GM18505 (cell line): ENCODE measurements around the gene SCYL1.

Source experiments
- ATAC-seq: cut with Tn5 transposase; IDR thresholded peaks from one replicate; pipeline ENCODE4 v1.9.1; 2021; ENCODE audit not compliant: unreplicated experiment
- POLR2A ChIP-seq: IDR thresholded peaks from 4 replicates; pipeline ENCODE4 v1.6.1; 2011; ENCODE audit warnings: borderline replicate concordance; ENCODE audit not compliant: insufficient read depth, insufficient read length; ENCODE audit errors: extremely low read depth

The SCYL1 gene

DNA sequence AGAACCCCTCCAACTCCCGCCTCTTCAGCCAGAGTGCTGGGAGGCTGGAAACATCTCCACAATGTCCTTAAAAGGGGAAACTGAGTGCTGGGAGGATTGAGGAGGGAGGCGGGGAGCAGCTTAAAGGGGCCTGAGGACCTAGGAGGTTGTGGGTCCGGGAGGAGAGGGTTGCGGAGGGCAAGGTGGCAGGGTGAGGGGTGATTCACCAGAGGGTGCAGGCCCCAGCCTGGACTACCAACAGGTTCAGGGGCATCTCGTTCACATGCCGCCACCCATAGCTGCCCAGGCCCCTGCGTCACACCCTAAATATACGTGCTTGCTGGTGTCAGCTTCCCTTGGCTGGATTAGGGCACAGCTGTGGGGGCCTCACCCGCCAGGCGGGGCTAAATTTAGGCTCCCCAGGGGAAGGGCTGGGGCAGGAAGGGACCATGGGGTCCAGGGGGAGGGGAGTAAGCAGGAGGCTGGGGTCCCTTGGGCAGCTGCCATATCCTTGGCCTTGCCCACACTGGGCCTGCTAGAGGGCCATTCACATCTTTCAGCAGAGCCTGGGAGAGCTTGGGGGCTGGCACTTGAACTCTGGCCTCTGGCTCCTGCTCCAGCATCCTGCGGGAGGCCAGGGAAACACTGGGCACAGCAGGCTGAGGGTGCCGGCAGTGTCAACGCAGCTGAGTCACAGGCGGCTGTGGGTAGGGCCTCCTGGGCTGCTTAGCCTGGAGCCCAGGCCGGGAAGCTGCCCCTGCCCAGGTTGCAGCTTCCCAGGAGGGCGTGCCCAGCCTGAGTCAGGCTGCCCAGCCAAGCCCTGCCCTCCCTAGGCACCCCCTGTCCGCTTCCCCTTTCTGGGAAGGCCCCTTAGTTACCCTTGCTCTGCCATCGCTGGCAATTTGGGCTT is 52.2 kb downstream of the SCYL1 start:
- TF ChIP-seq POLR2A: peak; percentile 50
- ATAC-seq: no peak

DNA sequence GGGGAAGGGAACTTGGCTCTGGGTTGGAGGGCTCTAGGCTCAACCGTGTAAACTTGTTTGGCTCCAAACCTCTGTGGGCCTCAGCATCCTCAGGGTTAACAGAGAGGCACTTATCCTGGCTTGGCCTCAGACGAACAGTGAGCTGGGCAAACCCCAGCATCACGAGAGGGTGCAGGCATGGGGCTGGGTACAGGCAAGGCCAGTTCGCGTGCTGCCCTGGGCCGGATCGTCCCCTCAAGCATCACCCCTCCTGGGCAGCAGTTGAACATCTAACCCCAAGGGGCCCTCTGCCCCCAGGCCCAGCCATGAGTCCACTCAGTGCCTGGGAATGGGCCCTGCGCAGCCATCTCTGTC is 52.9 kb downstream of the SCYL1 start:
- no peak for ATAC-seq
- TF ChIP-seq POLR2A: no peak

DNA sequence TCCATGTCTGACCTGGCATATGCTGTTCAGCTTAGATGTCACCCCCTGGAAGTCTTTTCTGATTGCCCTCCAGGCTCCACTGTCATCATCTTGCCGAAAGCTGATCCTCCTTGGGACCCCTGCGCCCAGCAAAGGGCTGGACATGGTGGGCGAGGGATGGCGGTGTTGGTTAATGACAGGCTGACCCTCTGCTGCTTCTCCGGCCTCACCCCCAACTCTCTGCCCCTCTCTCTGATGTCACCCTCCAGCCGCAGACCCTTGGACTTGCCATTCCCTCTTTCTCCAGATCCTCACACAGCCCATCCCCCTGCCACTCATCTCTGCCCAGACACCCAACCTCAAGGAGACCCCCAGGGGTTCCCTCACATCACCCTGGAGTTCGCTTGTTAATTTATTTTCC is 53.3 kb downstream of the SCYL1 start:
- no peak for ATAC-seq
- TF ChIP-seq POLR2A: no peak

DNA sequence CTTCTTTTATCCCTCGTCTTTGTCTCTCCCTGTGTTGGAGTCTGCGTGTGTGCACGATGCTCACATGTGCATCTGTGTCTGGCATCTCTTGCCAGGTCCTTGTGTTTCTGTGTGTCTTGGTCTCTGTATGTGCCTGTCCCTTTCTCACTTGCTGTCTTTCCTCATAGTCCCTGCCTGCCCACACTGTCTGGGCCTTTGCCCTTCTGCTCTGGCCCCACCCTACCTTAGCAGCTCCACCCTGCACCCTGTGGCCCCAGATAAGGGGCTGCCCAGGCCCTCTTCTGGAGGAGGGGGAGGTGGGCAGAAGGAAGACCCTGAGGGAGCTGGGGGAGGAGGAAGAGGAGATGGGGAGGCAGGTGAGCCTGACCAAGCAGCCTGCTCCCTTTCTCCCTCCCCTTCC is 53.8 kb downstream of the SCYL1 start:
- ATAC-seq: no peak
- TF ChIP-seq POLR2A: no peak

DNA sequence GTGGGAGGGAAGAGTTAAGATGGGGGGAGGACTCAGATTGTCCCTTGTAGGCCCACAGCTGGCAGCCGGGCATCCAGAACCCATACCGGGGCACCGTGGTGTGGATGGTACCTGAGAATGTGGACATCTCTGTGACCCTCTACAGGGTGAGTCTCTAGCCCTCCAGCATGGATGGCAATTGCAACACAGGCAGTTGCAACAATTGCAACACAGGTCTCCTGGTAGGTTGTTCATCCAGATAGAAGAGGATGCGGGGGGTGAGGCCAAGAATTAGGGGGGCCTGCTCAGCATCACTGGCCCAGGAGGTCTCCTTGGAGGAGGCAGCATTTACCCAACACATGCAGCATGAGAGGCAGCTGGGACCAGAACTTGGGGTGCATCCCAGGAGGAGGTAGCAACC is 54.4 kb downstream of the SCYL1 start:
- TF ChIP-seq POLR2A: peak; percentile 1
- no peak for ATAC-seq

DNA sequence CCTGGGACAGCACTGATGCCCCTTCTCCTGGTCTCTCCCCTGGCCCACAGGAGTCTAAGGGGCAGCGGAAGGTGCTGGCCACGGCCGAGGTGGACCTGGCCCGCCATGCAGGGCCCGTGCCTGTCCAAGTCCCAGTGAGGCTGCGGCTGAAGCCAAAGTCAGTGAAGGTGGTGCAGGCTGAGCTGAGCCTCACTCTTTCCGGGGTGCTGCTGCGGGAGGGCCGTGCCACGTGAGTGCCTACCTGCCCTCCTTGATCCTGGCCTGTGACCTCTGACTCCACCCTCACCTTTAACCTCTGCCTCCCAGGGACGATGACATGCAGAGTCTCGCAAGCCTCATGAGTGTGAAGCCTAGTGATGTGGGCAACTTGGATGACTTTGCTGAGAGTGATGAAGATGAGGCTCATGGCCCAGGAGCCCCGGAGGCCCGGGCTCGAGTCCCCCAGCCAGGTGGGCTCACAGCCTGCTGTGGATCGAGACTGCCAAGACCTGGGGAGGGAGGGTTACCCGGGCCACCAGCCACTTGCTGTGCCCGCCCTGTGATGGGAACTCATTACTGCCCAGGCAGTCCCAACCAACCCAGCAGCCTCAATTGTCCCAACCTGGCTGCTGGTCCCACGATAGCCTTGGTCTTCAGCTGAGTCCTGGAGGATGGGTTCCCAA is 55.3 kb downstream of the SCYL1 start:
- no peak for ATAC-seq
- no peak for TF ChIP-seq POLR2A

DNA sequence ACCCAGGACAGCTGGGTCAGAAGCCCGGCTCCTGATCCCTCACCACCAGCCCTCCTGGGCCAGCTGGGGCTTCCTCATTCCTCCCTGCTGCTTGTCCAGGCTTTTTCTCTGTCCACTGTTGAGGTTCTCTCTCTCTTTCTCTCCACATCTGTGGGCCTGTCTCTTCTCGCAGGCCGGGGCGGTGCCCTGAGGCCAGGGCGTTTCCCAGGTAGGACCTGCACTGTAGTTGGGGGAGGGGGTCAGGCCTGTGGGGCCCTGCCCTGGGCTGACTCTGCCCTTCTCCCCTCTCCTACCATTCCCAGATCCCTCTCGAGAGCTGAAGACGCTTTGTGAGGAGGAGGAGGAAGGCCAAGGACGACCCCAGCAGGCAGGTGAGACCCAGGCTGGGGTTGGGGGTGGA is 55.9 kb downstream of the SCYL1 start:
- ATAC-seq: no peak
- TF ChIP-seq POLR2A: no peak

DNA sequence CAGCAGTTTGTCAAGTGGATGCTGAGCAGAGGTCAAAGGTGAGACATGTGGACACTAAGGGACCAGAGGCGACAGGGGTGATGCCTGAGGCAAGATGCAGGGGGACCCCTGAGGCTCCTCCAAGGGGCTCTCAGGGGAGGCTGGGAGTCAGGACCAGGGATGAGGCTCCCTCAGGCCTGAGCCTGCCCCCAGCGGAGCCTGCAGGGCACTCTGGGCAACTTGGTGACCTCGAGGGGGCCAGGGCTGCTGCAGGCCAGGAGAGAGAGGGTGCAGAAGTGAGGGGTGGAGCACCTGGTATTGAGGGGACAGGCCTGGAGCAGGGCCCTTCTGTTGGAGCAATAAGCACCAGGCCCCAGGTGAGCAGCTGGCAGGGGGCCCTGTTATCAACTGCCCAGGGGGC is 57.0 kb downstream of the SCYL1 start:
- no peak for ATAC-seq
- TF ChIP-seq POLR2A: peak; percentile 2

DNA sequence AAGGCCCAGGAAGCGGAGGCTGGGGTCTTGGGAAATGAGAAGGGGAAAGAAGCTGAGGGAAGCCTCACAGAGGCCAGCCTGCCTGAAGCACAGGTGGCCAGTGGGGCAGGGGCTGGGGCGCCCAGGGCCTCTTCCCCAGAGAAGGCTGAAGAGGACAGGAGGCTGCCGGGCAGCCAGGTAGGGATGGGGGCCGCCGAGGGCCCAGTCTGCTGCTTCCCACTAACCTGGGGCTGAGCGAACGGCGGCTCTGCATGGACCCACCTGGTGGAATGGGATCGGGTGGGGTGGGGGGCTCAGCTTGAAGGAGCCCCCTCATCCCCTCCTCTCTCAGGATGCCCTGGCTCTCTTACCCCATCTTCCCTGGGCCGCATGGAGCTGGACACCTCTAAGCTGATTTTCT is 58.7 kb downstream of the SCYL1 start:
- no peak for TF ChIP-seq POLR2A
- ATAC-seq: no peak

DNA sequence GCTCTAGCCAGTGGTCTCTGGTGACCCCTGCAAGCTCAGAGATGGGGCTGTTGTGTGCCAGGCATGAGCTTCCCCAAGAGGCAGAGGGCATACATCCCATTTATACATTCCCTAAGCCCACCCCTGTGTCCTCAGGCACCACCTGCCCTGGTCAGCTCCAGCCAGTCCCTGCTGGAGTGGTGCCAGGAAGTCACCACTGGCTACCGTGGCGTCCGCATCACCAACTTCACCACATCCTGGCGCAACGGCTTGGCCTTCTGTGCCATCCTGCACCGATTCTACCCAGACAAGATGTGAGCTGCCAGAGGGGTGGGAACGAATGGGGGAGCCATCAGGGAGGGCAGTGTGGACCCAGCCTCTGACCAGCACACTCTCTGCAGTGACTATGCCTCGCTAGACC is 59.2 kb downstream of the SCYL1 start:
- no peak for ATAC-seq
- no peak for TF ChIP-seq POLR2A

DNA sequence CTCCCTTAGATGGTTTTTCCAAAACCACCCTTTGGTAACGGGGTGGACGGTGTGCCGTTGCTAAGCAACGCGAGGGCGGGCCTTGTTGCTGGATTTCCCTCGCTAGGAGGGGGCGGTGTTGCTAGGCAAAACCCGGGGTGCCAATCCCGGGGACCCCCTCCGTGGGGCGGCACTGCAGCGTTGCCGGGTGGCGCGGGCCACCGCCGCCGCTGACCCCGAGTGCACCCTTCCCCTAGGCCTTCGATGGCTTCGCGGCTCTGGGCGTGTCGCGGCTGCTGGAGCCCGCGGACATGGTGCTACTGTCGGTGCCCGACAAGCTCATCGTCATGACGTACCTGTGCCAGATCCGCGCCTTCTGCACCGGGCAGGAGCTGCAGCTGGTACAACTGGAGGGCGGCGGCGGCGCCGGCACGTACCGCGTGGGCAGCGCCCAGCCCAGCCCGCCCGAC is 59.9 kb downstream of the SCYL1 start:
- ATAC-seq: no peak
- TF ChIP-seq POLR2A: no peak

DNA sequence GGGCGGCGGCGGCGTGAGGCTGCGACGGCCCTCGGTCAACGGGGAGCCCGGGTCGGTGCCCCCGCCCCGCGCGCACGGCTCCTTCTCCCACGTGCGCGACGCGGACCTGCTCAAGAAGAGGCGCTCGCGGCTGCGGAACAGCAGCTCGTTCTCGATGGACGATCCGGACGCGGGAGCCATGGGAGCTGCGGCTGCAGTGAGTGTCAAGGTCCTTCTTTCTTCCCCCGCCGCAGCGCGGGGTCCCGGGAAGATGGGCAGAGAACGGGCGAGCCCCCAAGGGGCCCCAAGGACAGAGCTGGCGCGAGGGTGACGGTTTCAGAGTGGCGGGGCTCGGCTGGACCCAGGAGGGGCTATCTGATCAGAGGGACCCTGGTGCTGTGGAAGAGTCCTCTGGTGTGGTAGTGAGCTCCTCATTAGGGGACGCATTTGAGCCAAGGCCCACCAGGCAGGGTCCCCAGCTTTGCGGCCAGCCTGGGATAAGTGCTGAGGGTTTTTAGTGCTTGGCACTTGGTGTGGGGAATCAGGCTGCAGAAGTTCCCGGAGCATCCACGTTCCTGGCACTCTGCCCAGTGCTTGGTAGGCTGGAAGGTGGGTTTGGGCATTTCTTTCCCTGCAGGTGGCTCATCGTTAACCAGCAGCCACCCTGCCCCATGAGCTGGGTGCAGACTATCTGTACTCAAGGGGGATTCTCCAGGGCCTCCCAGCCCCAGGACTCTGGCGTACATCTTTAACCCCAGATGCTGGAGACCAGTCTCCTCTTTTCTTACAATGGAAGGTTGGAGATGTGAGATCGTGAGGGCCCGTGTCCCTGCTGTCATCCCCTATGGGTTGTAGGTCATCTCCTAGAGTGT is 60.7 kb downstream of the SCYL1 start:
- no peak for ATAC-seq
- TF ChIP-seq POLR2A: no peak

DNA sequence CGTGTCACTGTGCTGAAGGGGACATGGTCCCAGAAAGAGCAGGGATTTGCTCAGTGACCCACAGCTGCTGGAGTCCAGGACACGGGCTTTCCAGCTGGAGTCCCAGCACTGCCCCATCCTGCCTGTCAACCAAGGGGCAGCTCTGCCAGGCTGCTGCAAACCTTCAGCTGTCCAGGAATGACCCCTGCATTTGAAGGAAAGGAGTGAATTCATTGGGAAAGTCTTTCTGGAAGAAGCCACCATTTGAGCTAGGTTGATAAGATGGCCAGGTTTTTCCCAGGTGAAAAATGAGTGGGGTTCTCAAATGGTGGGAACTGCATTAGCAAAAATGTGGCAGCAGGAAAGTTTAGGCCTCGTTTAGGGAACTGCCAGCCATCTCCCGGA is 61.4 kb downstream of the SCYL1 start:
- no peak for TF ChIP-seq POLR2A
- no peak for ATAC-seq

DNA sequence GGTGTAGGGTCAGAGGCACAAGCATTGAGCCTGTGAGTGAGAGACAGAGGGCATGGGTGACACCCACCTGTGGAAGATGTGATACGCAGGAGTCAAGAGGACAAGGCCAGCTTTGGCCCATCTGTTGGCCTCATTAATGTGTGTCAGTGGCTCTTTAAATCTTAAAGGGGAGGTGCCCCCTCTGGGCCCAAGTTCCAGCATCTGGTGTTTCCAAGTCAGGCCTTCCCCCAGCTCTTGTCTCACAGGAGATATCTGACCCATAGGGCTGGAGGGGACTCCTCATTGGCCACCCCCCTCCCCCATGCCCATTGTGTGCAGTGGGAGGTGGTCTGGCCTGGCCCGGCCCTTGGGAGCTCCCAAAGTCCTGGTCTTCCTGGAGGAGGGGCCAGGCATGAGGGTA is 61.8 kb downstream of the SCYL1 start:
- TF ChIP-seq POLR2A: no peak
- ATAC-seq: no peak
